Ammon's horn (tissue), 1 donor: ENCODE measurements around the gene SESN3.
"Not testable (repeated sequence)": the region's sequence is repeated elsewhere in the genome, so short reads cannot be mapped to it uniquely, and the experiment has no call there.

Experiments used
- DNase-seq: peaks from one replicate; pipeline ENCODE4 v3.0.0-alpha.2; 2016; ENCODE audit warnings: low spot score

The SESN3 gene

DNA sequence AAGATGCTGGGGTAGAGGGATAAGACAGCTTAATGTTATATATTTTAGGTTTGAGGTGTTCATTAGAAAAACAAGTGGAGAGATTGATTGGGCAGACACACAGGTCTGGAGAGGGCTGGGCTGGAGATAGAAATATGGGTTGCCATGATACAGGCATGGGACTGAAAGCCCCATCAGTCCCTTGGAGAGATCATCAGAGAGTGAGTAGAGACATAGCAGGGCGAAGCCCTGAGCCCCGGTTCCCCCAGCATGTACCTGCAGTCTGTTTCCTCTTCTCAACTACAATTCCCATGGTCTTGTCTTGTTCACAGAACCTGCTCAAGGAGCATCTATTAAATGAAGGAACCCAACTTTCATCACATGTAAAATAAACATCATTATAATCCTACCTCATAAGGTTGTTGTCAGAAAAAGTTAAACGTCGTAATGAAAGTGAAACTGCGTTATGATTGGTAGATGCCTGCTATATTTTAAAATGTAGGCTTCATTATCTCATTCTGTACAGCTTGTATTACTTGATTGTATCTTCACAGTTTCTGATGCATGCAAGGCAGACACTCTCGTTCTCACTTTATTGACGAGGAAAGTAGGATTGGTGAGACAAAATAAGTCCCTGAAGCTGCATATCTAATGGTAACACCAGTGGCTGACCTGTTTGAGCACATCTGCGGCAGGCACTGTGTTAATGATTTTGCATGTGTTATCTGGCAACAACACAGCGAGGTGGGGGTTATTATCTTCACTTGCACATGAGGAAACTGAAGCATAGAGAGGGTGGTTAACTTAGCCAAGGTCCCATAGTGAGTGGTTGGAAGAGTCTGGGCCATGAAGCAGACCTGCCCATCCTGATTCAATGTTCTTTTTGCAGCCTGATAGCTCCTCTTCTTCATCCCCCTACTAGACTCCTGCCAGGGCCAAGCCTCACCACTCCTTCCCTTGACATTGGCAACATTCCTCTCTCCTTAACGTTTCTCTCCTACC lies 77.8 kb downstream of the SESN3 start:
- DNase-seq = no peak

DNA sequence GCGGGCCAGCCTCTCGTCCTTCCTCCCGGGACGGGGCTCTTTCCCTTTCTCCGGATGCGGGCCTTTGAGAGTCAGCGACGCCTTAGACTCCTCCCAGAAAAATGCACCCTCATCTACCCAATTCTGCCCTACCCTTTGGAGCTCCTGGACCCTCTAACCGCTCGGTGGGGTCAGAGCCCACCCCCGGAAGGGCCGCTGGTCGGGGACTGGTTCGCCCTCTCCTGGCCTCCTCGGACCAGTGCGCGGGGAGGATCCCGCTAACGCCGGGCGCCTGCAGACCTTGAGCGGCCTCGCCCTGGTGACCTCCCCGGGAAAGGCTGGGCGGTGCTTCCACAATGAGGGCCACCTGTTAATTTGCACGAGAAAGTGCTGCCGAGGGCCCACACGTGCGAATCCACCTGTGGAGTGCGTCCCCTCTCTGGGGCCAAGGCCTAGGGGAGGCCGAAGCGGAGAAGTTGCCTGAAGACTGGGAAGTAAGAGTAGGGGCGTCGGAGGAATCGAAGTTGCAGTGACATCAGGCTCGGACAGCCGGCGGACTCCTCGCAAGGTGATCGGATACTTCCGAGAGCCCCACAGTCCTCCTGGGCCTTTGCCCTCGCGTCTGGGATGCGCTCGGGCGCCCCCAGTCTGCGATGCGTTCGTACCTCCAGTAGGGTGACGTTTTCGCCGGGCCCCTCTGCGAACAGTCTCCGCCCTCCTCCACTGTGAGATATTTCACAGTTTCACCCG lies 79.9 kb downstream of the SESN3 start:
- peak; percentile 96 for DNase-seq

DNA sequence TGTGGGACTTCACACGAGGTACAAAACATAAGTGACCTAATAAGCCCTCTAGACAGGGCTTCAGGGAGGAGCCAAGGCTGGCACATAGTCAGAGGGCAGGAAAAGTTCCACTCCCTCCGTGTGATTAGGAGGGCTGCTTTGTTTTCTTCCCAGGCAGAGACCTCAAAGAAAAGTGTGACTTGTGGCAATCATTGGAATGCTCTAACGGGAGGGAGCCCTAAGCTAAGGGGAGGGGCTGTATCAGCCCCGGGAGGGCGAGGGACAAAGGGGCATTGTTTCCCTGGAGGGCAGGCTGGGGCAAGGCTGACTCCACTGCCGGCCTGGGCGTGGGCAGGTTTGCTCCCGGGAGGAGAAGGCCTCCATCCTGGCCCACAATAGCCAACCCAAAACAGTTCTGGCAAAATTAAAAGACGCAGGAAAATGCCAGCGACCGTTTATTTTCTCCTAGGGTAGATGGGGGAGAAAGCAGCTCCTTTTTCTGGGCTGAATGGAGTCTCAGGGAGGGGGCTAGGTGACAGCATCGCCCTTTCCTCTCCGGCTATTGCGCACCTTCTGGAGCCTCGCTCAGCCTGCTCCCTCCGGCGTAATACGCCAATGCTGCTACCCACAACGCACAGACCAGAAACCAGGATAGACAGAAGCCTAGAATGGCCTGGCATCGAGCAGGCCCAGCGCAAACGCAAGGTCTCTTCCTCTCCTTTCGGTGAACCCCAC lies 81.2 kb downstream of the SESN3 start:
- peak; percentile 90 for DNase-seq

GRCh38 chr11:95148938-95149337 lies 82.1 kb downstream of the SESN3 start:
- DNase-seq = no peak

DNA sequence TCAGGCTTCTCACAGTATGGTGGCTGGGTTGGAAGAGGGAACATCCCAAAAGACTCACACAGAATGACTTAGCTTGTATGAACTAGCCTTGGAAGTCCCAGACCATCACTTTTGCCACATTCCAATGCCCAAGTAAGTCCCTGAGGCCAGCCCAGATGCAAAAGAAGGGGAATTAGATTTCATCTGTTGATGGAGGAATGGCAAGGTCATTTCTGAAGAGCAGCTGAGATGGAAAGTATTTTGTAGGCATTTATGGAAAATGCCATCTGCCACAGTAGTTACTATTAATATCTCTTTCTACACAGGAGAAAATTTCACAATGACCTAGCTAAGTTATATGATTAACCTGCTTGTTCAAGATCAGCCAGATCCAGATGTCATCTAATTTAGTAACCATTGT lies 82.6 kb downstream of the SESN3 start:
- DNase-seq = no peak

DNA sequence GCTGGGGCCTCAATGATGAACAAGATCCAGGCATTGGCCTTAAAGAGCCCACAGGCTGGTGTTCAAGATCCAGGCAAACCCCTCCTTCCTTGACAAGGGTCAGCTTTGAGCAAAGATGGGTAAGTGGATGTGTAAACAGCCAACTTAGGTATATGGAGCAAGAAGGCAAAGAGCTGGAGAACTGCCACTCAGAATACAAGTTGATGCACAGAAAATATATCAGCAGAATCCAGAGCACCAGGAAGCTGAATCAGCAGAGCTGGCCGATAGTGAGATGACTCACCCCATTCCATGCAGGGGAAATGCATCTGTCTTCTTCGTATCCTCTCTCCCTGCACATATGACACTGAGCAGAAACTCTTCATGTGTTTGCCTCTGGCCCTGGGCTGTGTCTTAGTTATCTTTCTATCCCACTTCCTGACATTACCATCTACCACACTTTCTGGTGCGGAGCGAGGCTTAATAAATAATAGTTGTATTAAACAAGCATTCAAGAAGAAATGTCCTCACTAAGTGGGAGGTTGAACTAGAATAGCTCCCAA lies 83.6 kb downstream of the SESN3 start:
- peak; percentile 72 for DNase-seq

DNA sequence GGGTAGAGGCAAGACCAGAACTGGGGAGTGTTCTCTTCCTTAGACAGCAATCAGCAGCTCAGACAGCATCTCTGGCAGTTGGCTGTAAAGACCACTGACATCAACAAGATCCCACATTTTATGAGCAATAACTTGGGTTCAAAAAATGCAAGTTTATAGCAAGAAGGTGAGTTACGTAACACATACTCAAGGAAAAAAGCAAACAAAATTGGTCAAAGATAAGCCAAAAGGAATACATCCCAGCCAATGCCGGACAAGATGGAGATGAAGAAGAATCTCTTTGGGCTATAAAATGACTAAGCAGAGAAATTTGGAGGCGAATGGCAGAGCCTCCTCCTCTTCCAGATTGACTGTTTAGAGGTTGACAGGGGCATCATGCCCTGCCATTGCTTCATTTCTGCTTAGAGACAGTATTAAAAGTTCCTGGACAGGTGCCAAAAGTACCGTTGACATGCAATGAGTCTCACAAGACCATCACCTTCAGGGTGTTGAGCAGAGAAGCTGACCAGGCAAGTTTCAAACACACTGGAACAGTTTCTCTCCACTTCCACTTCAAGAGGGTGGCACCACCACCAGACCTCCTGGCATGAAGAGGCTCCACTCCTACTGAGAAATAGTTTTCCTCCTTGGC lies 85.5 kb downstream of the SESN3 start:
- no peak for DNase-seq

GRCh38 chr11:95144313-95145235 lies 86.4 kb downstream of the SESN3 start:
- no peak for DNase-seq

- no peak for DNase-seq
Measured at GRCh38 chr11:95143106-95143681, 87.8 kb downstream of the SESN3 start.

DNA sequence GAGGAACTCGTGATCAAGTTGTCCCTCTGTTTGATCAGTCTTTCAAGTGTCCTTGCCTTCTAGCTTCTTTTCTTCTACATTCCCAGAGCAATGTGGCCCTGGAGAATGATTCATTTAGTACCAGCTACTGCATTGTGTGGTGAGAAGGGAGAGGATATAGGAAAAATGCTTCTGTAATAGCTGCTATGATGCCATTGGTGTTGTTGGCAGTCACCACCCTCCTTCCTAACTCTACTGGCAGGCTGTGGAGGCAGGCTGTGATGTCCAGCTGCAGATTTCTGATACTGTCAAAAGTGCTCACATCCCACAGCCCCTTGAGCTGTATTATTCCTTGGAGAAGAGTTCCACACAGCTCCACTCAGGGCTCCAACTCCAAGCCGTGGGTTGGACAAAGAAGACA lies 88.6 kb downstream of the SESN3 start:
- DNase-seq = no peak

GRCh38 chr11:95140397-95141033 lies 90.5 kb downstream of the SESN3 start:
- no peak for DNase-seq

GRCh38 chr11:95138448-95138847 lies 92.6 kb downstream of the SESN3 start:
- DNase-seq = no peak

DNA sequence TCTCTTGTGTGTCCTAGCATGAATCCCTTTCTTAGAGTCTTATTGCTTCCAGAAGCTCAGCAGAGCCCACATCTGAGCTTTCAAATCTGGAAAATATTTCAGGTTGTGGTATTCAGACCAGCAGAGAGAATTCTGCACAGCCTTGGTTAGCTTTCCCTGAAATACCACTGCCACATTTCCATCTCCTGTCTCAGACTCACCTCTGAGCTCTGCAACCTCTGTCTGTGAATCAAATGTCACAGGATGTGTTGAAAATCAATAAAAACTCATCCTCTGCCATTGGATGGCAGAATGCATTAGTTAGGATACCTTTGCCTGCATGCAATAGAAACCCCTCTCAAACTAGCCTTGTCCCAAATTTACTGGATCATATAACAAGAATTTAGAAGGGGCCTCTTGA lies 93.7 kb downstream of the SESN3 start:
- no peak for DNase-seq

- not testable (repeated sequence) for DNase-seq
Measured at GRCh38 chr11:95136747-95137146, 94.3 kb downstream of the SESN3 start.

DNA sequence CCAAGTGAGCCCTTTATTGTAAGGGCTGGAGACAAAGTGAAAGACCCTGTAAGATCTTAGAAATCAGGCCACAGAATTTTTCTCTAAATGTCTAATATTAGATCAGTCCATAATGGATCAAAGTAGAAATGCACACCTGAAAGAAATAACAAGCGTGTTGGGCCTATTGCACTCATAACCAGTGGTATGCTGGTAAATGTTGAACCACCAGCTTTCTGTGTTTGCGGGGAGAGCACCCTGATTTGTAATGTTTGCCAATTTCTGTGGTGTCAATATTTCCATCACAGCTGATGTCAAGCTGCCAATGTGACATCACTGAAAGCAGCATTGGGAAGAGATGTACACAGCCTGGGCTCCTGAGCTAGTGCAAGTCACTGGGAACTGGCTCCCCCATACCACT lies 95.1 kb downstream of the SESN3 start:
- no peak for DNase-seq

- no peak for DNase-seq
Measured at GRCh38 chr11:95135155-95135554, 95.8 kb downstream of the SESN3 start.

- peak; percentile 62 for DNase-seq
Measured at GRCh38 chr11:95134491-95134890, 96.5 kb downstream of the SESN3 start.

DNA sequence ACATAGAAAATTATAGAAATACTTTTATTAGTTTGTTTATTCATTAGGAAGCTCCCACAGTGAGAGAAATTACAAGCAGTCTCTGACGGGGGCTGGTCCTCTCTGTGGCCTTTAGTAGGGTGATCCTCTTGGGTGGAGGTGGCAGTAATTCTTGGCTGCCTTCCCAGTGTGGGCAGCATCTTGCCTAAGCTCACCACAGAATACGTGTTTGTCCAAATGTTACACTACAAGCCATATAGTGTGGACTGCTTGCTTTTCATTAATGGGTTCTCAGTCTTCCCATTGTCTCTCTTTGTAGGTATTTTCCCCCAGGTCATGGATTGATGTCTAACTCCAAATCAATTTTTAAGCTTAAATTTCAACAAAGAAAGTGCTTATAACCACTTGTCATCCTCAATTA lies 98.0 kb downstream of the SESN3 start:
- DNase-seq = no peak

- DNase-seq = no peak
Measured at GRCh38 chr11:95128602-95129001, 102.4 kb downstream of the SESN3 start.

- DNase-seq = no peak
Measured at GRCh38 chr11:95123556-95123955, 107.4 kb downstream of the SESN3 start.
